ENCODE results near the gene MISP3.

The MISP3 gene

DNA sequence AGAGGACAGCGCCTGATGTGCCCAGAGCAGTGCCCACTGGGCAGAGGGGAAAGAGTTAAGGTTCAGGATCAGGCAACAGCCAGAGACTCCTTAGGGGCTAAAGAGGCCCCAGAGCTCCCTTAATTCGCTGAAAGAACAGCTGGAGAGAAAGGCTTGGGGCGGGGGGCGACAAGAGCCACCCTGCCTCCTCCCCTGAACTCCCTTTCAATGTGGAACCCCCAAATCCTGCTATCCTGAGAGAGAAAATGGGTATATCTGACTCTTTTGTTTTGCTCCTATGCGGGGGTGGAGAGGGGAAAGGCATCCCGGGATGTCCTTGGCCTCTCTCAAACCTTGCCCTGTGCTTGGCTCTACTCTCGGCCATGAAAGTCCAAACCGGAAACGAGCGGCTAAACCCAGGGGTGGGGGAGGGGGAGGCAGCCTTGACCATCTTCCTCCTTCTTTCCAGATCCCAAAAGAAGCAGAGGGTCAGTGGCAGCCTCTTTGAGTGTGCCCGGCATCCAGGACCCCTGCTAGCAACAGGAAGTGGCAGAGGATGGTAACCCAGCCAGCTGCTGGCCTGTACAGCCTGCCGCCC is 40.3 kb downstream of the MISP3 start:
- Histone ChIP-seq H3K9ac (ENCODE audit: low read depth in 1 of 2, low read length in 2 of 2) (peak overlapping the region in 1 of 2 donors; percentile 50), H3K4me1 (ENCODE audit: control insufficient read depth in 2 of 2, insufficient read depth in 2 of 2, low read length in 2 of 2) (peaks cover 19 to 28% of the 10 kb centered on the region in 2 donors), H3K27me3 (ENCODE audit: control insufficient read depth in 2 of 2, insufficient read depth in 2 of 2, low read length in 2 of 2) (no peaks in the 10 kb centered on the region), H3K36me3 (ENCODE audit: control insufficient read depth in 2 of 2, insufficient read depth in 2 of 2, low read length in 2 of 2) (no peaks in the 10 kb centered on the region), H3K9me3 (ENCODE audit: control insufficient read depth in 2 of 2, low read length in 2 of 2) (no peaks in the 10 kb centered on the region), H3K27ac (ENCODE audit: low read depth in 2 of 2, low read length in 2 of 2) (peak overlapping the region; percentile 50 to 65), H3K4me3 (ENCODE audit: low read length in 2 of 2) (peak overlapping the region in 1 of 2 donors; percentile 26)

DNA sequence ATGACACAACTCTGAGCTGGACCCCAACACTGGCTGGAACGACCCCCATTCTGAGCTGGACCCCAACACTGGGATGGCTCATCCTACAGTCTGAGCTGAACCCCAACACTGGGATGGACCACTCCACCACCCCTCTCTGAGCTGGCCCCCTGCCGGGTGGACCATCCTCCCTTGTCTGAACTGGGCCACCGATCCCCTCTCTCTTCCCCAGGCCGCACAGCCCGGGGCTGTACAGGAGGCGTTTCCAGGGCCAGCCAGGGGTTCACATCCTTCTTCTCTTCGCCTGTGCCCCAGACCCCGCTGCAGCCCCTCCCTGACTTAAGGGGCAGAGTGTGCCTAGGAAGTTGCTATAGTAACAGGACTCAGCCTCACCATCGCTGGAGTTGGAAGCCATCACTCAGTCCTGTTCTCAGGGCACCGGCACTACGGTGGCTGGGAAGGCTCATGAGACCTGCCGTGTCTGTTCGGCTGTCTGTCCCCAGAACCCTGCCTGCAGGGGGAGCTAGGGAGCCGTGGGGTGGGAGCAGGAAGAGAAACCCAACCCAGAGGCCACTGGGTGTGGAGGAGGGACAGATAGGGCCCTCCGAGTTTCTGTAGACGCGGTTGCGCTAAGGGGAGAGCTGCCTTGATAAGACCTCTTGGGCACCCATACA is 41.3 kb downstream of the MISP3 start:
- H3K9ac ChIP-seq (ENCODE audit: low read depth in 1 of 2, low read length in 2 of 2): no peak overlapping the region

DNA sequence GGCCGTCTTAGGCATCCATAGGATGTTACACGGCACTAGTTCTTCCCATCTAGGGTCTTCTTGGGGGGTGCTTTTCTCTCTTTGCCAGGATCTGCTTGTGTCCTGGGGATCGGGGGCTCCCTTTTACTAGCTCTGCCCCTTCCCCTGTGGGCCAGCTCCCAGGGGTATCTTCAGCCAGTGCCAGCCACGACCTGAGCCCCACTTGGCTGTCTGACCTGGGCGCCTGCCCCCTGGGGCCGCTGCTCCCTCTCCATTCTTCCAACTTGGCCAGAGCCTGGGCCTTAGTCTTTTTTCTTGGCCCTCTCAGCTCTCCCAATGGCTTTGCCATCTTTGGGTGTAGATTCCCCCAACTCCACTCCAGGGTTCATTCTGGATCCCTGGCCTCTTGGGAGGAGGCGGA is 41.9 kb downstream of the MISP3 start:
- no peaks in the 10 kb centered on the region for H3K27me3 ChIP-seq (ENCODE audit: control insufficient read depth in 2 of 2, insufficient read depth in 2 of 2, low read length in 2 of 2)
- H3K36me3 ChIP-seq (ENCODE audit: control insufficient read depth in 2 of 2, insufficient read depth in 2 of 2, low read length in 2 of 2): no peaks in the 10 kb centered on the region
- H3K9me3 ChIP-seq (ENCODE audit: control insufficient read depth in 2 of 2, low read length in 2 of 2): no peaks in the 10 kb centered on the region
- no peak overlapping the region for H3K9ac ChIP-seq (ENCODE audit: low read depth in 1 of 2, low read length in 2 of 2)
- no peak overlapping the region for H3K27ac ChIP-seq (ENCODE audit: low read depth in 2 of 2, low read length in 2 of 2)
- H3K4me3 ChIP-seq (ENCODE audit: low read length in 2 of 2): no peak overlapping the region
- peaks cover 29 to 39% of the 10 kb centered on the region in 2 donors for H3K4me1 ChIP-seq (ENCODE audit: control insufficient read depth in 2 of 2, insufficient read depth in 2 of 2, low read length in 2 of 2)

More for the DNA sequence above, 41.3 kb downstream of the MISP3 start:
- peaks cover 27 to 35% of the 10 kb centered on the region in 2 donors for H3K4me1 ChIP-seq (ENCODE audit: control insufficient read depth in 2 of 2, insufficient read depth in 2 of 2, low read length in 2 of 2)
- H3K27ac ChIP-seq (ENCODE audit: low read depth in 2 of 2, low read length in 2 of 2): peak overlapping the region in 1 of 2 donors; percentile 65
- no peaks in the 10 kb centered on the region for H3K9me3 ChIP-seq (ENCODE audit: control insufficient read depth in 2 of 2, low read length in 2 of 2)
- no peaks in the 10 kb centered on the region for H3K36me3 ChIP-seq (ENCODE audit: control insufficient read depth in 2 of 2, insufficient read depth in 2 of 2, low read length in 2 of 2)
- H3K4me3 ChIP-seq (ENCODE audit: low read length in 2 of 2): no peak overlapping the region
- H3K27me3 ChIP-seq (ENCODE audit: control insufficient read depth in 2 of 2, insufficient read depth in 2 of 2, low read length in 2 of 2): no peaks in the 10 kb centered on the region

DNA sequence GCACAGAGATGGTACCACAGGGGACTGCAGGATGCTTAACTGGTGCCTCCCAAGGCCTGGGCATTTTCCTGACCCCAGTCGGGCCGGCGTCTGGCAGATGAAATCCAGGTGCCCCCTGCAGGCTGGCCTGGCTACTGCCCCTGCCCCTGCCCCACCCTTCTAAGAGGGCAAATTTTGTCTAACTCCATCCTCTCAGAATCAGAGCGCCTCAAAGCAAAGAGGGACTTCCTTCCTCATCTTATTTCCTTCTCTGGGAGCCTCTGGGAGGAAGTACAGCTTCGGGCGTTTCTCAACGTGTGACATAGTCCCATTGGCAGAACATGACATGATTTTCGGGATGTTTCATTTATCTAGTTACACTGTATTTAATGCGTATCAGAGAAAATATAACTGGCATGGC is 42.3 kb downstream of the MISP3 start:
- H3K9ac ChIP-seq (ENCODE audit: low read depth in 1 of 2, low read length in 2 of 2): no peak overlapping the region

DNA sequence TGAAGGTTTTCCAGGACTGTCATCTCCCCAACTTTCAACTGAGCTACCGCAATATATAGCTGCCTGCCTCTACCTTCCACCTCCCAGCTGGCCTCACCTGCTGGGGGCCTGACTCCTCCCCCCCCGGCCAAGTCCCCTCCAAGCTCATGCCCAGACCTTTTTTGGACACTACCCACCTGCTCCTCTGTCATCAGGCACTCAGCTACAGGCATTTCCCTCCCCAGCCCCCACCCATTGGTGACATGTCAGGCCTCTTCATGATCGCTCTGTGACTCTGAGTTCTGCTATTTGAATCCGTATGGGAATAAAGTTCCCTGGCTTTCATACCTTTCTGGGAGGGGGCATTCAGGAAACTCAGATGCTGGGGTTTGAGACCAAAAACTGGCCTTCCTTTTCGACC is 43.2 kb downstream of the MISP3 start:
- Histone ChIP-seq H3K4me1 (ENCODE audit: control insufficient read depth in 2 of 2, insufficient read depth in 2 of 2, low read length in 2 of 2) (peaks cover 29 to 39% of the 10 kb centered on the region in 2 donors), H3K9ac (ENCODE audit: low read depth in 1 of 2, low read length in 2 of 2) (no peak overlapping the region), H3K4me3 (ENCODE audit: low read length in 2 of 2) (no peak overlapping the region), H3K27me3 (ENCODE audit: control insufficient read depth in 2 of 2, insufficient read depth in 2 of 2, low read length in 2 of 2) (no peaks in the 10 kb centered on the region), H3K36me3 (ENCODE audit: control insufficient read depth in 2 of 2, insufficient read depth in 2 of 2, low read length in 2 of 2) (no peaks in the 10 kb centered on the region), H3K9me3 (ENCODE audit: control insufficient read depth in 2 of 2, low read length in 2 of 2) (no peaks in the 10 kb centered on the region), H3K27ac (ENCODE audit: low read depth in 2 of 2, low read length in 2 of 2) (no peak overlapping the region)

More for the DNA sequence above, 42.3 kb downstream of the MISP3 start:
- Histone ChIP-seq H3K36me3 (ENCODE audit: control insufficient read depth in 2 of 2, insufficient read depth in 2 of 2, low read length in 2 of 2) (no peaks in the 10 kb centered on the region), H3K9me3 (ENCODE audit: control insufficient read depth in 2 of 2, low read length in 2 of 2) (no peaks in the 10 kb centered on the region), H3K4me3 (ENCODE audit: low read length in 2 of 2) (no peak overlapping the region), H3K4me1 (ENCODE audit: control insufficient read depth in 2 of 2, insufficient read depth in 2 of 2, low read length in 2 of 2) (peaks cover 29 to 39% of the 10 kb centered on the region in 2 donors), H3K27me3 (ENCODE audit: control insufficient read depth in 2 of 2, insufficient read depth in 2 of 2, low read length in 2 of 2) (no peaks in the 10 kb centered on the region), H3K27ac (ENCODE audit: low read depth in 2 of 2, low read length in 2 of 2) (no peak overlapping the region)

DNA sequence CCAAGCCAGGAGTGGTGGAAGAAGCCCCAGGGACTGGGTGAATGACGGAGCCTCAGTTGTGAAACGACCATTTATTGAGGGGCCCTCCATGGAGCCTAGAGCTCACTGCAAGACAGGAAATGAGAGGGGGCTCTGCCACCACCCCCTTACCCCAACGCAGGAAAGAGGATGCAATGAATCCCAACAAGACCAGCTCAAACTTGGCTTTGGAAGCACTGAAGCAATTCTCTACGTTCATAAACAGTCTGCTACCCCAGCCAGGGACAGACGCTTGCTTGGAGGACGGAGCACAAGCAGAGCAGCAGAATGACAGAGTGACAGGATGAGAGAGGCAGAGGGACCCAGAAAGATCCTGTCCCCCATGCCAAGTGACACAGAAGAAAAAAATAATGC is 43.9 kb downstream of the MISP3 start:
- H3K9ac ChIP-seq (ENCODE audit: low read depth in 1 of 2, low read length in 2 of 2): peak overlapping the region; percentile 56 to 77
- H3K27ac ChIP-seq (ENCODE audit: low read depth in 2 of 2, low read length in 2 of 2): no peak overlapping the region
- no peaks in the 10 kb centered on the region for H3K36me3 ChIP-seq (ENCODE audit: control insufficient read depth in 2 of 2, insufficient read depth in 2 of 2, low read length in 2 of 2)
- H3K27me3 ChIP-seq (ENCODE audit: control insufficient read depth in 2 of 2, insufficient read depth in 2 of 2, low read length in 2 of 2): no peaks in the 10 kb centered on the region
- H3K4me1 ChIP-seq (ENCODE audit: control insufficient read depth in 2 of 2, insufficient read depth in 2 of 2, low read length in 2 of 2): peaks cover 29 to 39% of the 10 kb centered on the region in 2 donors
- no peaks in the 10 kb centered on the region for H3K9me3 ChIP-seq (ENCODE audit: control insufficient read depth in 2 of 2, low read length in 2 of 2)
- H3K4me3 ChIP-seq (ENCODE audit: low read length in 2 of 2): peak overlapping the region; percentile 75 to 77

DNA sequence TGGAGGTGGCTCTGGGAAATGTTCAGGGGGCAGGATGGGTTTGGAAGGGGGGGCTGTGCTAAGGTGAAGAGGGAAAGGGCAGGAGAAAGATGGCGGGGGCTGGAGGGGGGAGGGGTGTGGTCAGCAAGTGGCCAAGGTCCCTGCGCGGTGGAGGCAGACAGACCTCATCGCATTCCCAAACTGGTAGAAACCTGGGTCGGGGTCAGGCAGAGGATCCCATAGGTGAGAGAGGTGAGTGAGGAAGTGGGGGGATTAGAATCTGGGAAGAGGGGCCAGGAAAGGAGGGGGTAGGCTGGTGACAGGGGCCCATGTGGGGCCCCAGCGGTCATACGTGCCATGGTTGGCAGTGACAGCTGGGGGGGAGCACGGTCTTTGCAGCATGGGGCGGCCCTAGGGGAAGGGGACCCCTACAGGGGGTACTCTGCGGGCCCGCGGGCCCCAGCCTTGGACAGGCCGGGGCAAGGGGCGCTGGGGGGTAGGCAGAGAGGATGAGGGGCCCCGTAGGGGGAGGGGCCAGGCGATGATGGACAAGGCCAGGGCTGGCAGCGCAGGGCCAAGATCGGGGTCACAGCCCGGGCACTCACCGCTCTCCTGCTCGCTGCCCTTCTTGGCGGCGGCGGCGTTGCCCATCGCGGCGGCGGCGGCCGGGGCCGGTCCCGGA is 44.5 kb downstream of the MISP3 start:
- Histone ChIP-seq H3K27ac (ENCODE audit: low read depth in 2 of 2, low read length in 2 of 2) (peak overlapping the region in 1 of 2 donors; percentile 13), H3K4me1 (ENCODE audit: control insufficient read depth in 2 of 2, insufficient read depth in 2 of 2, low read length in 2 of 2) (peaks cover 29 to 39% of the 10 kb centered on the region in 2 donors), H3K27me3 (ENCODE audit: control insufficient read depth in 2 of 2, insufficient read depth in 2 of 2, low read length in 2 of 2) (no peaks in the 10 kb centered on the region), H3K36me3 (ENCODE audit: control insufficient read depth in 2 of 2, insufficient read depth in 2 of 2, low read length in 2 of 2) (no peaks in the 10 kb centered on the region), H3K9me3 (ENCODE audit: control insufficient read depth in 2 of 2, low read length in 2 of 2) (no peaks in the 10 kb centered on the region), H3K9ac (ENCODE audit: low read depth in 1 of 2, low read length in 2 of 2) (peak overlapping the region; percentile 56 to 77), H3K4me3 (ENCODE audit: low read length in 2 of 2) (peak overlapping the region; percentile 75 to 77)

DNA sequence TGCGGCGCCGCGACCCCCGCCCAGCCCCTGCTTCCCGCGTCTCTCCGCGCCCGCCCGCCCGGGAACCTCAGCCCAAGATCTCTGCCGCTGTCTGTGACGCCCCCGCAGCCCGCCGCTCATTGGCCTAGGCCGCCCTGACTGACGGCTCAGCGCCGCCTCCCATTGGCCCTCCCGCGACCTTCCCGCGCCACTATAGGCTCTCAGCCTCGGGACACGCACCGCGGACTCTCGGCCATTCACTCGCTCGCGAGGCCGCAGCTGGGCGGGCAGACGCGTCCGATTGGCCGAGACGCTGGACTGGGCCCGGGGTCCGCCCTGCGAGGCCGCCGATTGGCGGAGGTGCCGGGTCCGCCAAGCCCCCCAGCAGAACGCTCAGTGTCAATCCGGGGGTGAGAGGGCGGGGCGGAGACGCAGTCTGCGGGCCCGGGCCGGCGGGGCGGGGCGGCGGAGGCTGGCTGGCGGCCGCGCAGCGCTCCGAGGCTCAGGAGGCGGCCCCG is 45.1 kb downstream of the MISP3 start, which contains the start of gene PRKACA:
Gene PRKACA, minus strand, starts transcription at position 95 of the 497 bp plus-strand sequence. CDS start 215 bp downstream, outside the sequence.
- Histone ChIP-seq H3K4me3 (ENCODE audit: low read length in 2 of 2) (peak within 1 kb of the TSS; percentile 75 to 77), H3K36me3 (ENCODE audit: control insufficient read depth in 2 of 2, insufficient read depth in 2 of 2, low read length in 2 of 2) (no peaks in the 10 kb centered on the region), H3K4me1 (ENCODE audit: control insufficient read depth in 2 of 2, insufficient read depth in 2 of 2, low read length in 2 of 2) (peaks cover 24 to 38% of the 10 kb centered on the region in 2 donors), H3K9ac (ENCODE audit: low read depth in 1 of 2, low read length in 2 of 2) (peak within 1 kb of the TSS; percentile 69 to 80), H3K27ac (ENCODE audit: low read depth in 2 of 2, low read length in 2 of 2) (peak within 1 kb of the TSS; percentile 92 to 95), H3K27me3 (ENCODE audit: control insufficient read depth in 2 of 2, insufficient read depth in 2 of 2, low read length in 2 of 2) (no peaks in the 10 kb centered on the region), H3K9me3 (ENCODE audit: control insufficient read depth in 2 of 2, low read length in 2 of 2) (no peaks in the 10 kb centered on the region)

DNA sequence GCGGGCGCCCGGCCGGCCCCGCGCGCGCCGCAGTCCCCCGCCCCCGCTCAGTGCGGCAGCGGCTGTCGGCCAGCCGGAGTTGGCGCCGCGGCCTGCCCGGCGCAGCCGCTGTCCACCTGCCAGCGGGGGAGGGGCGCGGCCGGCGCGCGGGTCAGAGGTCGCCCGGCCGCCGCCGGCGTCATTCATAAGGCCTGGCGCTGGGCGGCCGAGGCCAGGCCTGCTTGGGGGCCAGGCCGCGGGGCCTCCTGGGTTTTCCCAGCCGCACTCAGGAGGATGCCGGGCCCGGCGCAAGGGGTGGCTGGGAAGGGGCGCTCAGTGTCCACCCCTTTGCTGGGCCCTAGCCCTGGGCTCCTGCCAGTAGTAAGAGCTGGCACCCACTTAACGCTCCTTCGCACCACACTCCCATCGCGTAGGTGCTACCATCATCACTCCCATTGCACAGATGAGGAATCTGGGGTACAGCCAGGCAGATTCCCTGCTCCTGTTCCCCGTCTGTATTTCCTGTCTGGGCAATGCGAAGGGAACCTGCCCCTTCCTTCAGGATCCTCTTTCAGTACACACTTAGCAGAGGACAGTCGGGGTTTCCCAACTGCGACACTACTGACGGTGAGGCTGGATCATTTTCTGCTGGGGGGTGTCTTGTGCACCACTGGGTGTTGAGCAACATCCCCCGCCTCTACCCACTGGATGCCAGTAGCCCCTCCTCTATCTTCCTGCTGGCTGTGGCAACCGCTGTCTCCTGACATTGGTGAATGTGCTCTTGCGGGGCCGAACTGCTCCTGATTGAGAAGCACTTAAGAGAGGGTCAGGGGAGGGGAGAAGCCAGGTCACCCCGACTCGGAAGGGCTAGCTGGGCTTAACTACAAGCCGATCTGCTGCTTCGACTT is 45.8 kb downstream of the MISP3 start:
- no peaks in the 10 kb centered on the region for H3K36me3 ChIP-seq (ENCODE audit: control insufficient read depth in 2 of 2, insufficient read depth in 2 of 2, low read length in 2 of 2)
- no peaks in the 10 kb centered on the region for H3K9me3 ChIP-seq (ENCODE audit: control insufficient read depth in 2 of 2, low read length in 2 of 2)
- peak overlapping the region; percentile 69 to 80 for H3K9ac ChIP-seq (ENCODE audit: low read depth in 1 of 2, low read length in 2 of 2)
- H3K4me3 ChIP-seq (ENCODE audit: low read length in 2 of 2): peak overlapping the region; percentile 65 to 70
- no peaks in the 10 kb centered on the region for H3K27me3 ChIP-seq (ENCODE audit: control insufficient read depth in 2 of 2, insufficient read depth in 2 of 2, low read length in 2 of 2)
- peak overlapping the region; percentile 92 to 95 for H3K27ac ChIP-seq (ENCODE audit: low read depth in 2 of 2, low read length in 2 of 2)
- H3K4me1 ChIP-seq (ENCODE audit: control insufficient read depth in 2 of 2, insufficient read depth in 2 of 2, low read length in 2 of 2): peaks cover 22 to 31% of the 10 kb centered on the region in 2 donors

Data from mucosa of rectum (tissue), 2 donors.